SK-N-MC (cell line): ENCODE measurements around the gene HCFC1R1.

Experiments used
- DNase-seq: peaks from one replicate; pipeline ENCODE4 v3.0.0-alpha.2; 2011; ENCODE audit warnings: low read depth, low spot score
- H3K27ac ChIP-seq: fragments of 200-600 bp; sonication (generic); 2 replicates; pipeline ENCODE4 v1.5.1; 2016; ENCODE audit warnings: mixed run types
- H3K36me3 ChIP-seq: fragments of 200-600 bp; sonication (generic); 2 replicates; pipeline ENCODE4 v1.6.1; 2017; ENCODE audit warnings: antibody characterized with exemption, low read length, mixed read lengths; ENCODE audit not compliant: insufficient read depth
- H3K4me3 ChIP-seq: fragments of 200-600 bp; sonication (generic); 2 replicates; pipeline ENCODE4 v1.5.1; 2016
- H3K9ac ChIP-seq: fragments of 200-600 bp; sonication (generic); 2 replicates; pipeline ENCODE4 v1.8.0; 2017; ENCODE audit warnings: mixed run types, mixed read lengths; ENCODE audit not compliant: insufficient read length
- H3K9me3 ChIP-seq: fragments of 200-600 bp; sonication (generic); 2 replicates; pipeline ENCODE4 v1.6.1; 2017; ENCODE audit warnings: low read depth, mild to moderate bottlenecking, antibody characterized with exemption, low read length, moderate library complexity, mixed read lengths
- EZH2 ChIP-seq: fragments of 200-600 bp; sonication (generic); IDR thresholded peaks from one replicate; pipeline ENCODE4 v1.6.1; 2017; ENCODE audit warnings: antibody characterized with exemption
- FOXP2 ChIP-seq: optimal IDR thresholded peaks from 2 replicates; pipeline ENCODE3; 2011; ENCODE audit warnings: mild to moderate bottlenecking, moderate library complexity; ENCODE audit not compliant: insufficient read depth; ENCODE audit errors: extremely low read length, control extremely low read depth
- POLR2AphosphoS5 ChIP-seq: IDR thresholded peaks from 2 replicates; pipeline ENCODE4 v1.6.1; 2012; ENCODE audit warnings: mild to moderate bottlenecking, low read depth, low read length, borderline replicate concordance

Gene HCFC1R1

GRCh38 chr16:3051494-3051893 lies 27.8 kb upstream of the HCFC1R1 start:
- DNase-seq, result no peak
- no peaks in the 10 kb centered on the region for H3K9me3 ChIP-seq
- no peaks in the 10 kb centered on the region for H3K36me3 ChIP-seq
- no peak for TF ChIP-seq FOXP2
- no peak for TF ChIP-seq EZH2
- TF ChIP-seq POLR2AphosphoS5, result no peak
- no peak overlapping the region for H3K27ac ChIP-seq
- H3K4me3 ChIP-seq, result no peak overlapping the region
- no peak overlapping the region for H3K9ac ChIP-seq

- DNase-seq, result no peak
- H3K9ac ChIP-seq, result no peak overlapping the region
- TF ChIP-seq FOXP2, result no peak
- TF ChIP-seq EZH2, result no peak
- no peak for TF ChIP-seq POLR2AphosphoS5
- no peaks in the 10 kb centered on the region for H3K9me3 ChIP-seq
- H3K27ac ChIP-seq, result no peak overlapping the region
- H3K36me3 ChIP-seq, result no peaks in the 10 kb centered on the region
- H3K4me3 ChIP-seq, result no peak overlapping the region
Measured at GRCh38 chr16:3051009-3051408, 27.3 kb upstream of the HCFC1R1 start.

GRCh38 chr16:3050487-3050886 lies 26.7 kb upstream of the HCFC1R1 start:
- Histone ChIP-seq H3K9me3 (no peaks in the 10 kb centered on the region), H3K27ac (no peak overlapping the region), H3K36me3 (no peaks in the 10 kb centered on the region), H3K4me3 (no peak overlapping the region), H3K9ac (no peak overlapping the region)
- DNase-seq, result no peak
- no peak for TF ChIP-seq FOXP2
- TF ChIP-seq EZH2, result no peak
- no peak for TF ChIP-seq POLR2AphosphoS5

- no peak for DNase-seq
- Histone ChIP-seq H3K36me3 (no peaks in the 10 kb centered on the region), H3K9me3 (no peaks in the 10 kb centered on the region), H3K27ac (no peak overlapping the region), H3K4me3 (no peak overlapping the region), H3K9ac (no peak overlapping the region)
- TF ChIP-seq EZH2 (no peak), POLR2AphosphoS5 (no peak), FOXP2 (no peak)
Measured at GRCh38 chr16:3049921-3050481, 26.3 kb upstream of the HCFC1R1 start.

GRCh38 chr16:3047387-3047720 lies 23.6 kb upstream of the HCFC1R1 start:
- Histone ChIP-seq H3K9ac (no peak overlapping the region), H3K27ac (no peak overlapping the region), H3K9me3 (no peaks in the 10 kb centered on the region), H3K36me3 (no peaks in the 10 kb centered on the region), H3K4me3 (no peak overlapping the region)
- DNase-seq, result no peak
- no peak for TF ChIP-seq FOXP2
- TF ChIP-seq POLR2AphosphoS5, result no peak
- TF ChIP-seq EZH2, result no peak

- peak overlapping the region; percentile 82 for H3K4me3 ChIP-seq
- no peak for TF ChIP-seq FOXP2
- no peak for TF ChIP-seq EZH2
- TF ChIP-seq POLR2AphosphoS5, result no peak
- no peak for DNase-seq
Measured at GRCh38 chr16:3046641-3047386, 23.1 kb upstream of the HCFC1R1 start.

GRCh38 chr16:3045758-3046640 lies 22.3 kb upstream of the HCFC1R1 start, which contains the start of gene MMP25:
MMP25 (plus strand) TSS chr16:3046561; CDS start chr16:3046918, 357 bp downstream.
- DNase-seq, result no peak
- Histone ChIP-seq H3K9me3 (no peaks in the 10 kb centered on the region), H3K9ac (peak within 1 kb of the TSS; percentile 70), H3K4me3 (peak within 1 kb of the TSS; percentile 82), H3K27ac (no peak within 1 kb of the TSS), H3K36me3 (no peaks in the 10 kb centered on the region)
- TF ChIP-seq FOXP2, result no peak
- TF ChIP-seq EZH2, result no peak
- no peak for TF ChIP-seq POLR2AphosphoS5

More at GRCh38 chr16:3046641-3047386, 23.1 kb upstream of the HCFC1R1 start:
- no peak overlapping the region for H3K27ac ChIP-seq
- H3K9me3 ChIP-seq, result no peaks in the 10 kb centered on the region
- no peaks in the 10 kb centered on the region for H3K36me3 ChIP-seq
- H3K9ac ChIP-seq, result peak overlapping the region; percentile 70

GRCh38 chr16:3044708-3045107 lies 21.0 kb upstream of the HCFC1R1 start:
- TF ChIP-seq FOXP2, result no peak
- TF ChIP-seq EZH2, result no peak
- TF ChIP-seq POLR2AphosphoS5, result no peak
- Histone ChIP-seq H3K4me3 (no peak overlapping the region), H3K9ac (no peak overlapping the region), H3K36me3 (no peaks in the 10 kb centered on the region), H3K9me3 (no peaks in the 10 kb centered on the region), H3K27ac (no peak overlapping the region)
- DNase-seq, result no peak
